T-helper 2 cell treated with Interferon-gamma antibody and Interleukin-4, amounts not matched to agents 100 ng/mL and 5 ng/mL, for 36 hours (primary cell): ENCODE results near the gene SEMA6B. TPM values are rescaled to one million over a fixed set of nuclear protein-coding genes. Genes with fewer than 3 reads are reported as not detected.
"Not testable (repeated sequence)": the region's sequence is repeated elsewhere in the genome, so short reads cannot be mapped to it uniquely, and the experiment has no call there.

ENCODE experiments used
- intact Hi-C: fragments of 100-400 bp; cut with micrococcal nuclease; formaldehyde crosslinking; loops from one replicate; pipeline ENCODE4 v1.15.1; 2023
- total RNA-seq: library from RNA; stranded (reverse); gene quantifications from 2 replicates; pipeline ENCODE4 v1.2.3, GENCODE V29; 2022

The SEMA6B gene
- not detected in 2 replicates for total RNA-seq

- intact Hi-C loops = loop anchor here (5.0 kb wide), 1 partner anchor 78 kb away; the partner anchor contains the start of gene TNFAIP8L1
Observed at GRCh38 chr19:4559569-4559968, at the start of gene SEMA6B. Gene SEMA6B (minus strand): TSS chr19:4559684. CDS start chr19:4558457, 1,227 bp downstream.

GRCh38 chr19:4606921-4607678 is 47.6 kb upstream of the SEMA6B start:
- intact Hi-C loops = no loop called here

GRCh38 chr19:4606181-4606580 is 46.7 kb upstream of the SEMA6B start:
- intact Hi-C loops = no loop called here

GRCh38 chr19:4604912-4605311 is 45.4 kb upstream of the SEMA6B start:
- intact Hi-C loops = no loop called here

- intact Hi-C loops = no loop called here
Observed at GRCh38 chr19:4602915-4603314, 43.4 kb upstream of the SEMA6B start.

GRCh38 chr19:4602173-4602788 is 42.8 kb upstream of the SEMA6B start:
- intact Hi-C loops = no loop called here

- intact Hi-C loops = no loop called here
Observed at GRCh38 chr19:4600893-4601292, 41.4 kb upstream of the SEMA6B start.

- intact Hi-C loops = no loop called here
Observed at GRCh38 chr19:4600082-4600481, 40.6 kb upstream of the SEMA6B start.

GRCh38 chr19:4598712-4599111 is 39.2 kb upstream of the SEMA6B start:
- intact Hi-C loops = no loop called here

GRCh38 chr19:4597975-4598671 is 38.6 kb upstream of the SEMA6B start:
- intact Hi-C loops = no loop called here

GRCh38 chr19:4597278-4597974 is 37.9 kb upstream of the SEMA6B start:
- intact Hi-C loops = no loop called here

- intact Hi-C loops = no loop called here
Observed at GRCh38 chr19:4596033-4596904, 36.8 kb upstream of the SEMA6B start.

- intact Hi-C loops = not testable (repeated sequence)
Observed at GRCh38 chr19:4595158-4595557, 35.7 kb upstream of the SEMA6B start.

GRCh38 chr19:4594201-4594600 is 34.7 kb upstream of the SEMA6B start:
- intact Hi-C loops = no loop called here

GRCh38 chr19:4593409-4593851 is 33.9 kb upstream of the SEMA6B start:
- intact Hi-C loops = no loop called here

GRCh38 chr19:4592445-4592844 is 33.0 kb upstream of the SEMA6B start:
- intact Hi-C loops = no loop called here

GRCh38 chr19:4591320-4591719 is 31.8 kb upstream of the SEMA6B start:
- intact Hi-C loops = no loop called here

- intact Hi-C loops = no loop called here
Observed at GRCh38 chr19:4590559-4590958, 31.1 kb upstream of the SEMA6B start.

- intact Hi-C loops = no loop called here
Observed at GRCh38 chr19:4589579-4590410, 30.3 kb upstream of the SEMA6B start.

- intact Hi-C loops = no loop called here
Observed at GRCh38 chr19:4588291-4588761, 28.8 kb upstream of the SEMA6B start.
